Psoas muscle (tissue), 8 donors: ENCODE results near the gene BAIAP3. TPM values are rescaled to one million over a fixed set of nuclear protein-coding genes. Genes with fewer than 3 reads are reported as not detected.

Experiments used
- ATAC-seq, 4 donors: fragments of 200-7000 bp; cut with Tn5 transposase; one replicate each; pipeline ENCODE4 v1.9.1; 2020; ENCODE audit warnings: moderate library complexity in 3 of 4, mild to moderate bottlenecking in 2 of 4
- DNase-seq, 2 donors: peaks; one replicate each; pipeline ENCODE4 v3.0.0-alpha.2; 2020
- H3K27ac ChIP-seq: fragments of 200-600 bp; one replicate; pipeline ENCODE4 v1.8.0; 2022
- H3K27me3 ChIP-seq, 3 donors: fragments of 200-600 bp in 1 of 3; one replicate each; pipeline versions ENCODE4 v1.6.1 to v1.8.0; 2013 to 2022; ENCODE audit warnings: low read length in 2 of 3, mild to moderate bottlenecking in 2 of 3, moderate library complexity in 1 of 3; ENCODE audit not compliant: insufficient read depth in 3 of 3
- H3K36me3 ChIP-seq, 2 donors: fragments of 200-600 bp in 1 of 2; one replicate each; pipeline versions ENCODE4 v1.6.1 to v1.8.0; 2013 to 2022; ENCODE audit warnings: low read depth in 1 of 2, mild to moderate bottlenecking in 1 of 2, moderate library complexity in 1 of 2; ENCODE audit not compliant: insufficient read depth in 1 of 2
- H3K4me1 ChIP-seq: fragments of 200-600 bp; one replicate; pipeline ENCODE4 v1.8.0; 2022
- H3K4me3 ChIP-seq: fragments of 200-600 bp; one replicate; pipeline ENCODE4 v1.8.0; 2022; ENCODE audit warnings: mild to moderate bottlenecking
- H3K9me3 ChIP-seq: fragments of 200-600 bp; one replicate; pipeline ENCODE4 v1.8.0; 2022
- WGBS, 3 donors: extraction: QIAGEN DNeasy Blood & Tissue Kit; methylation state at CpG; one replicate each; pipeline versions ENCODE4 v1.1.6 to v1.1.7; 2013; 5-methylcytosine and 5-hydroxymethylcytosine counted together
- intact Hi-C, 2 donors: fragments of 100-400 bp; cut with DNase I; formaldehyde crosslinking; loops; one replicate each; pipeline versions ENCODE4 v1.11.0 to v1.14.2; 2022
- polyA plus RNA-seq, 3 donors: library from polyadenylated mRNA; stranded (reverse); fragments of 200-250 nt; gene quantifications; one replicate each; pipeline ENCODE4 v1.2.3, GENCODE V29; 2013
- total RNA-seq, 4 donors: library from RNA; stranded (reverse); fragmentation: NEBNext Ultra II Directional in 2 of 4; extraction: Animal tissue kit (Norgen Biotek cat#: 25700) in 2 of 4; gene quantifications; one replicate each; pipeline versions ENCODE4 v1.2.1 to v1.2.4, GENCODE V29; 2021 to 2023
- TF ChIP-seq, protein P1 (sequence below): fragments of 200-600 bp; IDR thresholded peaks from one replicate; pipeline ENCODE4 v1.8.0; 2022; ENCODE audit warnings: antibody characterized with exemption
- donor health status: healthy with polysubstance abuse.
- donor health status: DM: no; HTN: no; CAD: no; lungs with moderate emphysema.
- donor health status: Bipolar disorder and iron deficiency.
- donor health status: healthy.
- donor health status: DM: yes; HTN: yes; CAD: no.
- donor health status: DM: no; HTN: no; CAD: no.
- donor health status: DM: no; HTN: no; CAD: no.
- donor health status: DM: yes; HTN: yes; CAD: no.

Gene BAIAP3
- total and polyA plus RNA-seq, 7 donors = 0.38 to 3.5 (median 1.1) TPM

DNA sequence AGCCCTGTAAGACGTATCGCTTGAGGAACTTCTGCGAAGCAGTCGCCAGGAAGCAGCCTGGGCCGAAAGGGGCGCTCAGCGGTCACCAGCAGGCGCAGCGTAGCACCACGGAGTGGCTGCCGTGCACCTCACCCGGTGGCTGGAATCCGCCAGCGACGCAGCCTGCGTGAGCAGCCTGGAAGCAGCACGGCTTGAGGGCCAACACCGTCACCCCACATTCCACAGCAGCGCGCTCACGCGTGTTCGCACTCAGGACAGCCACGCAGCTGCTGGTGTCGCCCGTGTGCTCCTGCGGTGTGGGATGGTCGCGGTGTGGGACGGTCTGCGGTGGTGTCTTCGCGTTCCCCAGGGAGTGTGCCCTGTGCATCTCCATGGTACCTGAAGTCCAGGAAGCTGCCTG, 14.4 kb upstream of the BAIAP3 start:
- peaks cover 14 to 96% of the 10 kb centered on the region in 2 donors for H3K36me3 ChIP-seq
- intact Hi-C loops = no loop called here
- 92 to 93% (median 92%) methylated on average over 33 of the region's 33 CpGs for WGBS, 3 donors
- peaks cover under 1% of the 10 kb centered on the region for H3K4me1 ChIP-seq
- H3K27me3 ChIP-seq = no peaks in the 10 kb centered on the region
- H3K4me3 ChIP-seq = no peak overlapping the region
- ATAC-seq = no peak
- DNase-seq = no peak
- no peaks in the 10 kb centered on the region for H3K9me3 ChIP-seq
- TF ChIP-seq, protein P1, sequence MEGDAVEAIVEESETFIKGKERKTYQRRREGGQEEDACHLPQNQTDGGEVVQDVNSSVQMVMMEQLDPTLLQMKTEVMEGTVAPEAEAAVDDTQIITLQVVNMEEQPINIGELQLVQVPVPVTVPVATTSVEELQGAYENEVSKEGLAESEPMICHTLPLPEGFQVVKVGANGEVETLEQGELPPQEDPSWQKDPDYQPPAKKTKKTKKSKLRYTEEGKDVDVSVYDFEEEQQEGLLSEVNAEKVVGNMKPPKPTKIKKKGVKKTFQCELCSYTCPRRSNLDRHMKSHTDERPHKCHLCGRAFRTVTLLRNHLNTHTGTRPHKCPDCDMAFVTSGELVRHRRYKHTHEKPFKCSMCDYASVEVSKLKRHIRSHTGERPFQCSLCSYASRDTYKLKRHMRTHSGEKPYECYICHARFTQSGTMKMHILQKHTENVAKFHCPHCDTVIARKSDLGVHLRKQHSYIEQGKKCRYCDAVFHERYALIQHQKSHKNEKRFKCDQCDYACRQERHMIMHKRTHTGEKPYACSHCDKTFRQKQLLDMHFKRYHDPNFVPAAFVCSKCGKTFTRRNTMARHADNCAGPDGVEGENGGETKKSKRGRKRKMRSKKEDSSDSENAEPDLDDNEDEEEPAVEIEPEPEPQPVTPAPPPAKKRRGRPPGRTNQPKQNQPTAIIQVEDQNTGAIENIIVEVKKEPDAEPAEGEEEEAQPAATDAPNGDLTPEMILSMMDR = no peak
- no peak overlapping the region for H3K27ac ChIP-seq

DNA sequence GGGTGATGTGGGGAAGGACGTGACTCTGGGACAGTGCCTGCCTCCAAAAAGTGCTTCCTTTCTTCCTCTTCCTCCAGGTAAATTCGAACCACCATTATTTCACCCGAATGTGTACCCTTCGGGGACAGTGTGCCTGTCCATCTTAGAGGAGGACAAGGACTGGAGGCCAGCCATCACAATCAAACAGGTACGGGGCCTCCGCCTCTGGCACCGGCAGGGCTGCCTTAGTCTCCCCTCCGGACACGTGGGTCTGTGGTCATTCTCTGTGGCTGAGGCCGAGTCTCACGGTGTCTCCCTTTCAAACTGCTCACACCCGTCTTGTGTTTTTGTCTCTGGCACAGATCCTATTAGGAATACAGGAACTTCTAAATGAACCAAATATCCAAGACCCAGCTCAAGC, 13.3 kb upstream of the BAIAP3 start:
- H3K27ac ChIP-seq = no peak overlapping the region
- ATAC-seq = no peak
- intact Hi-C loops = no loop called here

DNA sequence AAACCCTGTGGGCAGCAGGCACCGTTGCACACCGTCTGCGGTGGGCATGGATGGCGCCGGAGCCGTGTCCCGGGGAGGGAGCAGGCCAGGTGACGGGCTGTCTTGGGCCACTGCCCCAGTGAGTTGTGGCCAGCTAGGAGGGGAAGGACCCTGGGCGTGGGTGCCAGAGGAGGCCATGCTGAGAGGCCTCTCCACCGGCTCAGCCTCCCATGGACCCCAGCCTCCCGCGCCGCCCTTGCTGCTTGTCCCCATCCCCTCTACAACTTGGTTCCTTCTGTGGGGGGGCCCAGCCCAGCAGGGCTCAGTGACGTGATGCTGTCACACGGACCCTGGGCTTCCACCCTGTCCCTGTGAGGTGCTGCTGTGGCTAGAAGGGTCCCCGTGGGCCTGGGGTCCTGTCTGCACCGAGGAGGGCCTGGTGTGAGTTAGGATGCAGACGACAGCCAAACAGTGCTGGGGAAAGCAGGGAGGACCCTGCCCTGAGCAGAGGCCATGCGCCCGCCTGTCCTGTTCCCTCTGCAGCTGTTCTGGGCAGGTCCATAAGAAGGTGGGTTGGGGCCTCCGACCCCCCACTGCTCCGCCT, 12.7 kb upstream of the BAIAP3 start:
- Histone ChIP-seq H3K4me3 (no peak overlapping the region), H3K4me1 (no peaks in the 10 kb centered on the region), H3K27me3 (no peaks in the 10 kb centered on the region), H3K36me3 (peaks cover 14 to 96% of the 10 kb centered on the region in 2 donors), H3K27ac (no peak overlapping the region), H3K9me3 (no peaks in the 10 kb centered on the region)
- intact Hi-C loops = no loop called here
- 85 to 90% (median 85%) methylated on average over 17 to 22 of the region's 22 CpGs for WGBS, 3 donors
- ATAC-seq (no peak), DNase-seq (no peak)
- TF ChIP-seq, protein P1 = no peak

More for the DNA sequence above, 13.3 kb upstream of the BAIAP3 start:
- Histone ChIP-seq H3K9me3 (no peaks in the 10 kb centered on the region), H3K4me3 (no peak overlapping the region), H3K36me3 (peaks cover 18 to 96% of the 10 kb centered on the region in 2 donors), H3K27me3 (no peaks in the 10 kb centered on the region), H3K4me1 (no peaks in the 10 kb centered on the region)
- TF ChIP-seq, protein P1 = no peak
- WGBS, 3 donors = 81 to 85% (median 82%) methylated on average over 12 of the region's 12 CpGs
- no peak for DNase-seq

DNA sequence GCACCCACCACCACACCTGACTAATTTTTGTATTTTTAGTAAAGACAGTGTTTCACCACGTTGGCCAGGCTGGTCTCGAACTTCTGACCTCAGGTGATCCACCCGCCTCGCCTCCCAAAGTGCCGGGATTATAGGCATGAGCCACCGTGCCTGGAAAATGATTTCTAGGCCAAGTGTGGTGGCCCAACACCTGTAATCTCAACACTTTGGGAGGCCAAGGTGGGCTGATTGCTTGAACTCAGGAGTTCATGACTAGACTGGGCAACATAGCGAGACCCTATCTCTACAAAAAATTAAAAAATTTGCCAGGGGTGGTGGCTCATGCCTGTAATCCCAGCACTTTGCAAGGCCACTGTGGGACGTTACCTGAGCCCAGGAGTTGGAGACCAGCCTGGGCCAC, 11.0 kb upstream of the BAIAP3 start:
- ATAC-seq (no peak), DNase-seq (no peak)
- Histone ChIP-seq H3K36me3 (peaks cover 14 to 82% of the 10 kb centered on the region in 2 donors), H3K4me1 (no peaks in the 10 kb centered on the region), H3K4me3 (no peak overlapping the region), H3K27me3 (no peaks in the 10 kb centered on the region), H3K27ac (no peak overlapping the region), H3K9me3 (no peaks in the 10 kb centered on the region)
- TF ChIP-seq, protein P1 = no peak
- intact Hi-C loops = no loop called here
- WGBS, 3 donors = 96 to 97% (median 96%) methylated on average over 8 of the region's 8 CpGs
